Ishikawa (cell line): Measurements from ENCODE around the gene HDX.

Experiments used
- CEBPB ChIP-seq: IDR thresholded peaks from 2 replicates; pipeline ENCODE4 v1.6.1; 2012
- CREB1 ChIP-seq: IDR thresholded peaks from 2 replicates; pipeline ENCODE4 v1.6.1; 2012; ENCODE audit warnings: low read depth
- EGR1 ChIP-seq: IDR thresholded peaks from 2 replicates; pipeline ENCODE4 v1.6.1; 2012
- EP300 ChIP-seq: IDR thresholded peaks from 2 replicates; pipeline ENCODE4 v1.6.1; 2012; ENCODE audit warnings: borderline replicate concordance
- FOXM1 ChIP-seq: IDR thresholded peaks from 2 replicates; pipeline ENCODE4 v1.6.1; 2012; ENCODE audit warnings: low read depth, borderline replicate concordance
- NFIC ChIP-seq: IDR thresholded peaks from 2 replicates; pipeline ENCODE4 v1.6.1; 2012
- RAD21 ChIP-seq: IDR thresholded peaks from 2 replicates; pipeline ENCODE4 v1.6.1; 2012; ENCODE audit warnings: low read depth
- TAF1 ChIP-seq: IDR thresholded peaks from 2 replicates; pipeline ENCODE4 v1.6.1; 2012; ENCODE audit warnings: low read depth, mild to moderate bottlenecking
- TCF12 ChIP-seq: IDR thresholded peaks from 2 replicates; pipeline ENCODE4 v1.6.1; 2012; ENCODE audit warnings: low read depth
- TEAD4 ChIP-seq: IDR thresholded peaks from 2 replicates; pipeline ENCODE4 v1.6.1; 2012
- USF1 ChIP-seq: IDR thresholded peaks from 2 replicates; pipeline ENCODE4 v1.6.1; 2012
- YY1 ChIP-seq: IDR thresholded peaks from 2 replicates; pipeline ENCODE4 v1.6.1; 2012; ENCODE audit warnings: low read depth
- ZBTB7A ChIP-seq: IDR thresholded peaks from 2 replicates; pipeline ENCODE4 v1.6.1; 2012; ENCODE audit warnings: low read depth
- TF ChIP-seq, protein P1 (sequence below): IDR thresholded peaks from 2 replicates; pipeline ENCODE4 v1.6.1; 2012
- TF ChIP-seq, protein P2 (sequence below): IDR thresholded peaks from 2 replicates; pipeline ENCODE4 v1.6.1; 2012; ENCODE audit warnings: low read depth, mild to moderate bottlenecking

HDX gene

GRCh38 chrX:84501798-84502628 is at the start of gene HDX:
HDX (minus strand) TSS chrX:84502453; CDS start chrX:84475397, 27,056 bp downstream.
- no peak for TF ChIP-seq CEBPB
- TF ChIP-seq, protein P1, sequence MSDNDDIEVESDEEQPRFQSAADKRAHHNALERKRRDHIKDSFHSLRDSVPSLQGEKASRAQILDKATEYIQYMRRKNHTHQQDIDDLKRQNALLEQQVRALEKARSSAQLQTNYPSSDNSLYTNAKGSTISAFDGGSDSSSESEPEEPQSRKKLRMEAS, result no peak
- no peak for TF ChIP-seq TEAD4
- TF ChIP-seq CREB1, result no peak

GRCh38 chrX:84488426-84488825 is 13.8 kb downstream of the HDX start:
- no peak for TF ChIP-seq USF1

DNA sequence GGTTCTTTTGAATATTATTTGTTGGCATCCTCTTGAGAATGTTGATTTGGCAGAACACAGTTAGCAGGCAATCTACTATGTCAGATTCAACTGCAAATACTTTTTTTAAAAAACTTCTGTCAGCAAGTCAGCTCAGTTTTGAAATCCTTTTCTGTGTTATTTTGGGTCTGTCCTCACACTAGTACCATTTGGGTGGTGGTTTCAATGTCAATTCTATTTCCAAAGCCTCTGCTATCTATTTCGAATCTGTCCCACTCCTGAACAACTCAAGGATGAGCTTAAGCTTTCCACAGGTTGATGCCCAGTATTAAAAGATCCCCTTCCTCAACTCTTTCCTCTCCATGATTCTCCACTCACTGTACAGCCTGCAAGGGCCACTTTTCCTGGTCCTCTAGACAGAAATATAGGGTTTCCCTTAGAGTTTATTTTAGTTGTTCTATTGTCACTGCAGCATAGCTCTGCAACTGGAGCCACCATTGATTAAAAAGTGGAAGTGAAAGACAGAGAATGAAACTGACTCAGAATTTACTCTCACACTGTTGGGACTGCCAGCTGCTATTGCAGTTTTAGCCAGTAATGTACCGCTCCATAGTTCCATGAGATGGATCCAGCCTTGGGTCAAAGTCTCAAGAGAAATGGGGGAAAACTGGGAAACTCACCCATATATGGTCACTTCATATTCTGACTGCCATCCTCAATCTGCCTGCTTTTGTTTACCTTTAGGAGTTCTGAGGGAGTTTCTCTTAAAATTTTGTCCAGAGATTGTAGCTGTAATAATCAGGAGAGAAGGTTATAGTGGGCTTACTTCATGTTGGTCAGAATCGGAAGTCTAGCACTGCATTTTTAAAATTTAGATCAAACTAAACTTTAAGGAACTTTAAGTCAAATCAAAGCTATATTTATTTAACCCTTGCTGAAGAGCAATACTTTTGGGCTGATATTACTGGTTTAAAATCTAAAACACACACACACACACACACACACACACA is 14.6 kb downstream of the HDX start:
- TF ChIP-seq, protein P2, sequence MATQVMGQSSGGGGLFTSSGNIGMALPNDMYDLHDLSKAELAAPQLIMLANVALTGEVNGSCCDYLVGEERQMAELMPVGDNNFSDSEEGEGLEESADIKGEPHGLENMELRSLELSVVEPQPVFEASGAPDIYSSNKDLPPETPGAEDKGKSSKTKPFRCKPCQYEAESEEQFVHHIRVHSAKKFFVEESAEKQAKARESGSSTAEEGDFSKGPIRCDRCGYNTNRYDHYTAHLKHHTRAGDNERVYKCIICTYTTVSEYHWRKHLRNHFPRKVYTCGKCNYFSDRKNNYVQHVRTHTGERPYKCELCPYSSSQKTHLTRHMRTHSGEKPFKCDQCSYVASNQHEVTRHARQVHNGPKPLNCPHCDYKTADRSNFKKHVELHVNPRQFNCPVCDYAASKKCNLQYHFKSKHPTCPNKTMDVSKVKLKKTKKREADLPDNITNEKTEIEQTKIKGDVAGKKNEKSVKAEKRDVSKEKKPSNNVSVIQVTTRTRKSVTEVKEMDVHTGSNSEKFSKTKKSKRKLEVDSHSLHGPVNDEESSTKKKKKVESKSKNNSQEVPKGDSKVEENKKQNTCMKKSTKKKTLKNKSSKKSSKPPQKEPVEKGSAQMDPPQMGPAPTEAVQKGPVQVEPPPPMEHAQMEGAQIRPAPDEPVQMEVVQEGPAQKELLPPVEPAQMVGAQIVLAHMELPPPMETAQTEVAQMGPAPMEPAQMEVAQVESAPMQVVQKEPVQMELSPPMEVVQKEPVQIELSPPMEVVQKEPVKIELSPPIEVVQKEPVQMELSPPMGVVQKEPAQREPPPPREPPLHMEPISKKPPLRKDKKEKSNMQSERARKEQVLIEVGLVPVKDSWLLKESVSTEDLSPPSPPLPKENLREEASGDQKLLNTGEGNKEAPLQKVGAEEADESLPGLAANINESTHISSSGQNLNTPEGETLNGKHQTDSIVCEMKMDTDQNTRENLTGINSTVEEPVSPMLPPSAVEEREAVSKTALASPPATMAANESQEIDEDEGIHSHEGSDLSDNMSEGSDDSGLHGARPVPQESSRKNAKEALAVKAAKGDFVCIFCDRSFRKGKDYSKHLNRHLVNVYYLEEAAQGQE, result no peak
- TF ChIP-seq TCF12, result no peak
- TF ChIP-seq USF1, result no peak
- no peak for TF ChIP-seq NFIC
- TF ChIP-seq EP300, result no peak
- TF ChIP-seq ZBTB7A, result no peak
- TF ChIP-seq TAF1, result no peak
- TF ChIP-seq FOXM1, result no peak
- no peak for TF ChIP-seq YY1
- no peak for TF ChIP-seq RAD21
- no peak for TF ChIP-seq CEBPB

- TF ChIP-seq, protein P2, result no peak
- no peak for TF ChIP-seq CREB1
- TF ChIP-seq YY1, result no peak
Observed at GRCh38 chrX:84479086-84479485, 23.2 kb downstream of the HDX start.

DNA sequence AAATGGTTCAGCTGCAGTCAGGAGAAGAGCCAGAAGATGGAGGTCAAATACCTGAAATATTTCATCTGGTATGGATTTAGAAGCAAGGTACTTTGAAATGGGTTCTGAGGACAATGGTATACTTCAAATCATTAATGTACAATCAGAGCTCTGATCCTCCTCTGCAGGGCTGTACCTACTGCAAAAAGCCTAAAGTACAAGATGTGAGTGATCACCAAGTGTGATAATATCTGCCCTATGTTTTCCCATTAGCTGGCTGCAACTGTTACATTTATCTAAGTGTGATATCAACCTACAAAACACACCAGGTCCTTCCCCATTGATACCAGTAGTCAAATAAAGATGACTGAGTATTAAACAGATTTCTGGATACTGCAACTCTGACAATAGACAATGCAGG is 25.1 kb downstream of the HDX start:
- no peak for TF ChIP-seq YY1
- TF ChIP-seq CREB1, result no peak
- TF ChIP-seq, protein P1, result no peak
- TF ChIP-seq RAD21, result no peak
- no peak for TF ChIP-seq NFIC
- TF ChIP-seq EGR1, result no peak
- no peak for TF ChIP-seq TEAD4
- no peak for TF ChIP-seq TAF1
- no peak for TF ChIP-seq CEBPB
- TF ChIP-seq EP300, result no peak
- TF ChIP-seq, protein P2, result no peak
- no peak for TF ChIP-seq TCF12
- TF ChIP-seq USF1, result no peak
- no peak for TF ChIP-seq ZBTB7A
- TF ChIP-seq FOXM1, result no peak
